Activated CD4-positive, alpha-beta T cell treated with anti-CD3 and anti-CD28 coated beads for 4 hours (primary cell): ENCODE measurements around the gene ZNF396.
A peak's percentile ranks its signal among the peaks of the same experiment; 100 is the strongest.

Experiments used
- DNase-seq, 2 donors: peaks; one replicate each; pipeline ENCODE4 v3.0.0-alpha.2; 2020

Gene ZNF396

GRCh38 chr18:35376742-35377695, at the start of gene ZNF396:
Gene ZNF396, minus strand, starts transcription at chr18:35377337. Its CDS starts 3,045 bp downstream, at chr18:35374292.
- peak; percentile 58 to 62 for DNase-seq

GRCh38 chr18:35426786-35427185, 49.6 kb upstream of the ZNF396 start:
- no peak for DNase-seq

- no peak for DNase-seq
These were observed 47.2 kb upstream of the ZNF396 start for GRCh38 chr18:35424356-35424755.

GRCh38 chr18:35422237-35422636, 45.1 kb upstream of the ZNF396 start:
- DNase-seq = no peak

DNA sequence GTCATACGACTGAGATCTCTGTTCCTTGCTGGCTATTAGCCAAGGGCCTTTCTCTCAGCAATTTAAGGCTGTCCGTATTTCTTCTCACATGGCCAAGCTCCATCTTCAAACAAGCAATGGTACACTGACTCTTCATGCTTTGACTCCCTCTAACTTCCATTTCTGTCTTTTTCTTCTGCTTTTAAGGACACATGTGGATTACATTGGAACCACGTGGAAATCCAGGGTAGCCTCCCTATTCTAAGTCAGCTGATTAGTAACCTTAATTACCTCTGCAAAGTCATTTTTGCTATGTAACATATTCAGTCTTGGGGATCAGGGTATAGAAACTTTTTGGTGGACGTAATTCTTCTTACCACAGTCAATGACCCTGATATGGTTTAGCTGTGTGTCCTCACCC, 41.5 kb upstream of the ZNF396 start:
- no peak for DNase-seq

DNA sequence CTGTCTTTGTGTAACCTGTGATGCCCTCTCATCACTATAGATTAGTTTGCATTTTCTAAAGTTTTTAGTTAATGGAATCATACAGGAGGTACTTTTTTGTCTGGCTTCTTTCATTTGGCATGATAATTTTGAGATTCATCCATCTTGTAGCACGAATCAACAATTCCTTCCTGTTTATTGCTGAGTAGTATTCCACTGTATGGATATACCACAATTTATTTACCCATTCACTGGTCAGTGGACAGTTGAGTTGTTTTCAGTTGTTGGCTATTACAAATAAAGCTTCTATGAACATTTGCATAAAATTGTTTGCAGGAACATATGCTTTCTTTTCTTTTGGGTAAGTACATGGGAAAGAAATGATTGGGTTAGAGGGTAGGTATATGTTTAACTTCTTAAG, 40.1 kb upstream of the ZNF396 start:
- DNase-seq = no peak

- no peak for DNase-seq
These were observed 38.5 kb upstream of the ZNF396 start for GRCh38 chr18:35415511-35416073.

DNA sequence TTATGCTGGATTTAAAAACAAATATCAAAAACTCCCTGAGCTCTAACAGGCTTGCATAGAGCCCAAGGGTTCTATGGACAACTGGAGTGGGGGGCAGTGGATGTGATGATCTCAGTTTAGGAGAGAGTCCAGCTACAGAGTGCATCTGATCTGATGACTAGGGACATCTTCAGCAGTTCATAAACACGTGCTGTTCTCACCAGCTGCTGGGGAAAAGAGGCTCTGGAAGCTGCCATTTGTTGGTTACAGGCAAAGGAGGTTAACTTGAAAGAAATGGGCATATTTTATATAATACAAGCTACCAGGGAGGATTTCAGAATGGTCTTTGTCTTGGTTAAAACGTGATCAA, 36.0 kb upstream of the ZNF396 start:
- no peak for DNase-seq

- no peak for DNase-seq
These were observed 34.7 kb upstream of the ZNF396 start for GRCh38 chr18:35411625-35412351.

DNA sequence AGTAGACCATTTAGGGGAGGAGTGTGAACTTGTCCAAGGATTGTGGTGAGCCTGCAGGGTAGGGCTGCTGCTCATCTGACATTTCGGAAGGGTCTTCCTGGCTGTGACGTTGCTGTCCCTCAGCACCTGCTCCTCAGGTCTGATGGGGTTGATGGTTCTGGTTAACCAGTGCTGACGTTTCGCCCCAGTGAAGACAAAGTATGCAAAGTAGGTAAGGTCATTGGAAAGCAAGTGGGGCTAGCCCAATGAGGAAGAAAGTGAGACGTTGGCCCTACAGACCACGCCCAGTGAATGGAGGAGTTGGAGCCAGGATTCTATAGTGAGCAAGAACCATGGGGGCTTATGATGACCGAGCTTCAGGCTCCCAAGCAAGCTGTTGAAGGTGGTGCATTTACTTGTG, 33.4 kb upstream of the ZNF396 start:
- DNase-seq = no peak

DNA sequence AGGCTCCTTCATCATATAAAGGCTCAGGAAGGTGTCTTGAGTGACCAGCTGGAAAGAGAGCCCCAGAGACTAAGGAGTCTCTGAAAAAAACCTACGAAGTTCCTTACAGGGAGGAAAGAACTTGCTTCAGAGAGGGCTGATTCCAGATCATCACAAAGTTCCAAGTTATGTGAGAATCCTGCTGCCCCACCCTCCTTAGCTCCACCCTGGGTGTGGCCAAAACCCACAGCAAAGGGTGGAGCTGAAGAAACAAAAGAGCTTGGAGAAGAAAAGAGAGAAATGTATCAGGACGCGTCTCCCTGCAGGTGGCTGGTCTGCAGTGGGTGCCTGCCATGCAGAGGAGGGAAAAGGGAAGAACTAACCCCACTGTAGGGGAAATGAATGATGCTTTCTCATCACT, 32.8 kb upstream of the ZNF396 start:
- DNase-seq = no peak

DNA sequence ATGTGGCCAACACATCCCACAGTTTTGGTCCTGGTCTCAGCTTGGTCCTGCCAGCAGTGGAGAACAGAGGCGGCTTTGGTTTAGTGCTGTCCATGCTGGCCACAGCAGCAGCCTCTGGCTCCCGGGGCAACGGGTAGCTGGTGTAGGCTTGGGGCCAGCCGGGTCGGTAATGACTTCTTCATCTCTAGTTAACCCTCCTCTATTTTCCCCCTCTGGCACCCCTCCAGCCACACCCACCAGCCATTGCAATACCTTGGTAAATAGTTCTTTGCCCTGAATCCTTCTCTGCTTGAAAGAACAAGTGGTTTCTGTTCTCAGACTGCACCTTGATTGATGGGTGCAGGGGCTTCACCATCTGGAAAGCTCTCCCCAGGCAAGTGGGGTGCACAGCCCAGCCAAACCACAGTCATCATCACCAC, 31.7 kb upstream of the ZNF396 start:
- DNase-seq = no peak

DNA sequence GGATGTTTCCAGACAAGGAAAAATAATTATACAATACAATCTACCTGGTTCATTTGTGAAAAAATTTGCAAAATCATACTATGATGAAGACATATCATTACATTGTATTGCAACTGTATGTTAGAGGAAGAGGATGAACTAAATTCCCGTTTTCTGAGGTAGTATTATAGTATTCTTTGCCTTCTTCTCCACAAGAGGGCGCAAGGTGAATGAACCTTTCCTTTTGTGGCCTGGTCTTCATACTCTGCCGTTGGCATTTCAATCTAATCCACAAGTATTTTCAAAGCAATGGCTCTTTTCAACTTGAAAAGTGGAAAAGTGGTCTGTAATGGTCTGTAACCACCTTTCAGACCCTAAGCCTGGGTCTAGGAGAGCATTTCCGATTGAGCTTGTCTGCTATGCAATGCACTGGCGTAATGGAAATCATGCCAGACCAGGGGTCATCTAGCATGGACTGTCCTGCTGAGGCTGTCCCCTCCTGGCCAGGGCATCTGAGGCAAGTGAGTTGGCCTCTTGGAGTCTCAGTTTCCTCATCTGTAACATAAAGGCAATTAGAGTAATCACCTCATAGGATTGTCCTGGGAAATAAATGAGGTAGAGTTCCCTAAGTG, 30.8 kb upstream of the ZNF396 start:
- DNase-seq = peak; percentile 34 to 57

DNA sequence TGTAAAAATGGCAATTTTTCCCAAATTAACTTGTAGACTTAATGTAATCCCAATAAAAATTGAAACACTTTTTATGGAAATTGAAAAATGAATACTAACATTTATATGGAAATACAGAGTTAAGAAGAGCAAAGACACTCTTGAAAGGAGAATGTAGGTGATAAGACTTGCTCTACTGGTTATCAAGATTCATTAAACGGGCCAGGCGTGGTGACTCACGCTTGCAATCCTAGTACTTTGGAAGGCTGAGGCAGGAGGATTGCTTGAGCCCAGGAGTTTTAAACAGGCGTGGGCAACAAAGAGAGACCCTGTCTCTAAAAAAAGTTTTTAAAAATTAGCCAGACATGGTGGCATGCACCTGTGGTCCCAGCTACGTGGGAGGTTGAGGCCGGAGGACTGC, 29.5 kb upstream of the ZNF396 start:
- DNase-seq = no peak

DNA sequence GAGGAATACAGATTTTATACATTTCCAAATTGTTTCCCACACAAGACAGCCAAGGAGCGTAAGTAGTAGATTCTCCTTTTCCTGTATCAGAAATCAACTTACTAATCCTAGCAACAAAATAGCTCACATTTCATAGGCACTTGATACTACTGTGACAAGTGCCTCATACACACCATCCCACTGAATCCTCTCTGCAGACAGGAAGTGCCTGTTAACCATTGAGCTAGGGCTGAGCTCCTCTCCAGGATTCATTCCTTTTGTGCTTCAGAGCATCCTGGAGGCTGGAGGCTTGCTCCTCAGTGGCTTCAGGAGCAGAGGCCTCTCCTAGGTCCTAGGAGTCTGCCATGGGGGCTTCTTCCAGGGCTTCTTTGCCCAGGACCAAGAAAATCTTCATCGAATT, 20.8 kb upstream of the ZNF396 start:
- no peak for DNase-seq

GRCh38 chr18:35393716-35394115, 16.6 kb upstream of the ZNF396 start:
- DNase-seq = no peak

DNA sequence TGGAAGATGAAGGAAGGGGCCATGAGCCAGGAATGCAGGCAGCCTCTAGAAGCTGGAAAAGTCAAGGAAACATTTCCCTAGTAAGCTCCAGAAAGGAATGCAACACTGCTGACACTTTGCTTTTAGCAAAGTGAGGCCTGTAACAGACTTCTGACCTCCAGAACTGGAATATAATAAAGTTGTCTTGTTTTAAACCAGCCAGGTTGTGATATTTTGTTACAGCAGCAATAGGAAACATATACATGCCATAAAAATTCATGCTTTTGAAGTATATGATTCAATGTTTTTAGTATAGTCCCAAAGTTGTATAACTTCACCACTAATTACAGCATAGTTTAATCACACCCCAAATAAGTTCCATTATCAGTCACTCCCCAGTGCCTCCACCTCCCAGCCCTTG, 15.2 kb upstream of the ZNF396 start:
- no peak for DNase-seq

- DNase-seq = no peak
These were observed 14.0 kb upstream of the ZNF396 start for GRCh38 chr18:35390951-35391700.

- DNase-seq = no peak
These were observed 12.0 kb upstream of the ZNF396 start for GRCh38 chr18:35389095-35389618.

GRCh38 chr18:35387152-35387571, 10.0 kb upstream of the ZNF396 start:
- no peak for DNase-seq

GRCh38 chr18:35386600-35387100, 9.5 kb upstream of the ZNF396 start:
- DNase-seq = peak; percentile 61 to 62

DNA sequence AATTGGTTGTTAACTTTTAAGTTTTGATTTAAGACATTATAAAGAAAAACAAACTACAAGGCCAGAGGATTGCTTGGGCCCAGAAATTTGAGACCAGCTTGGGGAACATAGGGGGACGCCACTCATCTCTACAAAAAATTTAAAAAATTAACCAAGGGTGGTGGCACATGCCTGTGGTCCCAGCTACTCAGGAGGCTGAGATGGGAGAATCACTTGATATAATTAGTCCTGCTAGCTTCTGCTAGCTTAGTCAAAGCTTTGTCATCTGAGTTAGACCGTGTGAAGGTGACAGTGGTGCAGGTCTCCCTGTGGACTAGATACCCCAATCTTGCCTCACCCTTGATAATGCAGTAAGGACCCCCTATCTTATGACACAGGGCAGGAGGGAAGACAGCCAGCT, 6.0 kb upstream of the ZNF396 start:
- DNase-seq = no peak
